Subcutaneous abdominal adipose tissue (tissue), 5 donors: ENCODE measurements around the gene MTMR3.
"Not testable (repeated sequence)": the region's sequence is repeated elsewhere in the genome, so short reads cannot be mapped to it uniquely, and the experiment has no call there.

ENCODE experiments used
- H3K27ac ChIP-seq: one replicate; pipeline ENCODE4 v1.7.0; 2013; ENCODE audit warnings: low read depth, mild to moderate bottlenecking, inconsistent platforms, low read length, moderate library complexity
- H3K27me3 ChIP-seq, 5 donors: one replicate each; pipeline ENCODE4 v1.7.0; 2013; ENCODE audit warnings: low read length in 5 of 5, inconsistent platforms in 1 of 5; ENCODE audit not compliant: control insufficient read depth in 5 of 5, insufficient read depth in 4 of 5
- H3K36me3 ChIP-seq, 5 donors: one replicate each; pipeline ENCODE4 v1.7.0; 2013; ENCODE audit warnings: low read length in 5 of 5; ENCODE audit not compliant: control insufficient read depth in 5 of 5, insufficient read depth in 5 of 5
- H3K4me1 ChIP-seq, 5 donors: one replicate each; pipeline ENCODE4 v1.7.0; 2013; ENCODE audit warnings: low read length in 5 of 5, mild to moderate bottlenecking in 3 of 5, moderate library complexity in 1 of 5; ENCODE audit not compliant: control insufficient read depth in 5 of 5, insufficient read depth in 5 of 5
- H3K4me3 ChIP-seq, 5 donors: one replicate each; pipeline ENCODE4 v1.7.0; 2013; ENCODE audit warnings: low read length in 5 of 5, low read depth in 1 of 5
- H3K9ac ChIP-seq, 5 donors: one replicate each; pipeline ENCODE4 v1.7.0; 2013; ENCODE audit warnings: low read length in 5 of 5, mild to moderate bottlenecking in 4 of 5, moderate library complexity in 3 of 5
- H3K9me3 ChIP-seq, 5 donors: one replicate each; pipeline ENCODE4 v1.7.0; 2013; ENCODE audit warnings: low read length in 5 of 5; ENCODE audit not compliant: control insufficient read depth in 5 of 5
- donor health status: healthy.
- donor health status: healthy.
- donor health status: healthy.
- donor health status: healthy.
- donor health status: healthy.

The MTMR3 gene

GRCh38 chr22:29883045-29883774 is at the start of gene MTMR3:
MTMR3 (plus strand) TSS chr22:29883174; CDS start chr22:29971060, 87,886 bp downstream.
- H3K4me1 ChIP-seq, result peaks cover 3 to 47% (median 36%) of the 10 kb centered on the region in 5 donors
- H3K9ac ChIP-seq, result peak within 1 kb of the TSS; percentile 71 to 100 (median 95)
- H3K4me3 ChIP-seq, result peak within 1 kb of the TSS; percentile 66 to 89 (median 88)
- no peaks in the 10 kb centered on the region for H3K9me3 ChIP-seq
- H3K27me3 ChIP-seq, result no peaks in the 10 kb centered on the region
- H3K36me3 ChIP-seq, result no peaks in the 10 kb centered on the region
- peak within 1 kb of the TSS; percentile 97 for H3K27ac ChIP-seq

- Histone ChIP-seq H3K36me3 (peaks cover 3 to 36% (median 25%) of the 10 kb centered on the region in 5 donors), H3K9ac (peak overlapping the region in 1 of 5 donors; percentile 40), H3K4me1 (peaks cover 9 to 61% (median 54%) of the 10 kb centered on the region in 5 donors), H3K9me3 (no peaks in the 10 kb centered on the region), H3K27me3 (no peaks in the 10 kb centered on the region), H3K4me3 (no peak overlapping the region), H3K27ac (peak overlapping the region; percentile 91)
Measured at GRCh38 chr22:29833392-29833965, 49.5 kb upstream of the MTMR3 start.

GRCh38 chr22:29834046-29834445 is 48.9 kb upstream of the MTMR3 start:
- H3K9me3 ChIP-seq, result no peaks in the 10 kb centered on the region
- no peak overlapping the region for H3K9ac ChIP-seq
- peaks cover 3 to 30% (median 25%) of the 10 kb centered on the region in 5 donors for H3K36me3 ChIP-seq
- H3K27ac ChIP-seq, result peak overlapping the region; percentile 91
- no peaks in the 10 kb centered on the region for H3K27me3 ChIP-seq
- H3K4me1 ChIP-seq, result peaks cover 9 to 67% (median 60%) of the 10 kb centered on the region in 5 donors
- H3K4me3 ChIP-seq, result no peak overlapping the region

- H3K27ac ChIP-seq, result peak overlapping the region; percentile 69
- H3K4me1 ChIP-seq, result peaks cover 6 to 46% (median 42%) of the 10 kb centered on the region in 5 donors
- peak overlapping the region in 2 of 5 donors; percentile 35 to 94 for H3K9ac ChIP-seq
Measured at GRCh38 chr22:29836791-29837370, 46.1 kb upstream of the MTMR3 start.

DNA sequence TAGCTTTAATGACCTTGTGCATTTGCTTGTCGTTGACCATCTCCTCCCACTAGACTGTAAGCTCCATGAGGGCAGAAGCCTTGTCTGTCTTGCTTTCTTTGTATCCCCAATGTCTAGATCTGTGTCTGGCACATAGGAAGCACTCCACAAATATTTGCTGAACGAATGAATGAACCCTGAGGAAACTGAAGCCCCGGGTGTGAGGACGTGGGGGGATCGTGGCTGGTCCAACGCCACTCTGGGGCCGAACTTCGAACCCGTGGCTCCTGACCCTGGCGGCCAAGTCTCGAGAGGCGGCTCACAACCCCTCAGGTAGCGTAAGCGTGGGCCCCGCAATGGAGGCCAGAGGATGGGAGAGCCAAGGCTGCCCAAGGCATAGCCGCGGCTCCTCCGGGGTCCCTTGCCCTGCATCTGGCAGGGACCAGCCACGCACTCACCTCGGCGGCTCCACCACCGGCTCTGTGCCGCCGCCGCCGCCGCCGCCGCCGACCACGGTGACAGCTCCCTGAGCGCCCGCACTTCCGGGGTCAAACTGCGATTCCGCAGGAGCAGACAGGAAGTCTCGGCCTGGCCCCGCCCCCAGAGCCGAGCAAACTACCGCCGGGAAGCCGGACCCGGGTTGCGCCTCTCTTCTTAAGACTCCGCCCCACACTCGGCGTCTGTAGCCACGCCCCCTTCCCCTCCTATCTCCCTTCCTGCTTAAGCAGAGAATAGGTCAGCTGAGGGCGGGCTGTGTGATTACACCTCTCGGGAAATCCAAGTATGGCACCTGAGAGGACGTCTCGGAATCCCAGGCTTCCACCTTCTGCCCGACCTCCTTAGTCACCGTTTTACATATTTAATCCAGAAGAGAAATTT is 45.0 kb upstream of the MTMR3 start, which contains the start of gene ASCC2:
Gene ASCC2 (minus strand): TSS at position 534 of the 858 bp plus-strand sequence. CDS start 5,949 bp downstream, outside the sequence.
- Histone ChIP-seq H3K4me3 (peak within 1 kb of the TSS; percentile 80 to 99 (median 90)), H3K27ac (peak within 1 kb of the TSS; percentile 75), H3K9ac (peak within 1 kb of the TSS; percentile 65 to 97 (median 91)), H3K27me3 (no peaks in the 10 kb centered on the region), H3K4me1 (peaks cover 4 to 47% (median 44%) of the 10 kb centered on the region in 5 donors), H3K9me3 (no peaks in the 10 kb centered on the region), H3K36me3 (peaks cover 3 to 10% (median 8%) of the 10 kb centered on the region in 5 donors)

More at GRCh38 chr22:29836791-29837370, 46.1 kb upstream of the MTMR3 start:
- not testable (repeated sequence) for H3K9me3 ChIP-seq, H3K27me3 ChIP-seq
- H3K36me3 ChIP-seq, result peaks cover 3 to 15% (median 12%) of the 10 kb centered on the region in 5 donors
- peak overlapping the region in 4 of 5 donors; percentile 80 to 99 (median 90) for H3K4me3 ChIP-seq

- Histone ChIP-seq H3K36me3 (peaks cover 3 to 7% (median 6%) of the 10 kb centered on the region in 5 donors), H3K27ac (peak overlapping the region; percentile 75), H3K4me3 (peak overlapping the region; percentile 62 to 95 (median 69)), H3K4me1 (peaks cover 4 to 53% (median 45%) of the 10 kb centered on the region in 5 donors), H3K9ac (peak overlapping the region; percentile 0 to 97 (median 71)), H3K9me3 (no peaks in the 10 kb centered on the region), H3K27me3 (no peaks in the 10 kb centered on the region)
Measured at GRCh38 chr22:29838599-29838956, 44.4 kb upstream of the MTMR3 start.

- Histone ChIP-seq H3K27me3 (no peaks in the 10 kb centered on the region), H3K9me3 (no peaks in the 10 kb centered on the region), H3K36me3 (peaks cover 3 to 4% (median 3%) of the 10 kb centered on the region in 5 donors), H3K4me3 (no peak overlapping the region), H3K27ac (peak overlapping the region; percentile 75), H3K9ac (peak overlapping the region in 2 of 5 donors; percentile 71 to 97), H3K4me1 (peaks cover 4 to 57% (median 46%) of the 10 kb centered on the region in 5 donors)
Measured at GRCh38 chr22:29839039-29839438, 43.9 kb upstream of the MTMR3 start.

DNA sequence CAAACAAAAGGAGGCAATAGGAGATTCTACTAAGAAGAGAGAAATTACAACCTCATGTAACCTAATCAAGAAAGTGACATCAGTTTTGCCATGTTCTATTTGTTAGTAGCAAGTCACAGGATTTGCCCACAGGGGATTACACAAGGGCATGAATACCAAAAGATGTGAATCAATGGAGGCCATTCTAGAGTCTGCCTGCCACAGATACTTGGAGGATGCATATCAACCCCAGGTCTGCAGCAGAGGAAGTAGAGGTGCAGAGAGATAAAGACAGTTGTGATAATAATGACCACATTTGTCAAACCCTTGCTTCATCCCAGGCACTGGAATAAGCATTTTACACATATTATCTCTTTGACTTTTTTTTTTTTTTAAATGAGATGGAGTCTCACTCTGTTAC is 42.5 kb upstream of the MTMR3 start:
- Histone ChIP-seq H3K27ac (no peak overlapping the region), H3K36me3 (peaks cover 0 to 2% (median 0%) of the 10 kb centered on the region in 5 donors), H3K9me3 (no peaks in the 10 kb centered on the region), H3K27me3 (no peaks in the 10 kb centered on the region), H3K4me1 (peaks cover 4 to 51% (median 46%) of the 10 kb centered on the region in 5 donors), H3K4me3 (no peak overlapping the region), H3K9ac (no peak overlapping the region)

- Histone ChIP-seq H3K9me3 (peaks cover 0 to 6% (median 3%) of the 10 kb centered on the region in 5 donors), H3K4me1 (peaks cover 4 to 35% (median 29%) of the 10 kb centered on the region in 5 donors), H3K9ac (peak overlapping the region in 2 of 5 donors; percentile 25 to 64), H3K27ac (peak overlapping the region; percentile 90), H3K27me3 (no peaks in the 10 kb centered on the region), H3K36me3 (no peaks in the 10 kb centered on the region), H3K4me3 (no peak overlapping the region)
Measured at GRCh38 chr22:29842172-29842571, 40.8 kb upstream of the MTMR3 start.
